Prostate gland (tissue), 2 donors: ENCODE measurements around the gene TRIP13.

ENCODE experiments used
- CTCF ChIP-seq, 4 experiments: fragments of 200-600 bp in 2 of 4; fragments of 450-650 bp in 2 of 4; sonication (generic) in 2 of 4; IDR thresholded peaks; 1 replicate in 3 of 4; 2 replicates in 1 of 4; pipeline ENCODE4 v1.5.1; 2016 to 2019; ENCODE audit warnings: antibody characterized with exemption in 4 of 4, mild to moderate bottlenecking in 2 of 4, moderate library complexity in 2 of 4
- POLR2AphosphoS5 ChIP-seq: sonication (generic); formaldehyde crosslinking; IDR thresholded peaks from one replicate; pipeline ENCODE4 v1.6.1; 2017; ENCODE audit warnings: antibody characterized with exemption

- TF ChIP-seq CTCF (IDR thresholded peaks at IDR 0.05) (no peak), POLR2AphosphoS5 (no peak)
Observed at GRCh38 chr5:930866-931265, 38.2 kb downstream of the TRIP13 start.
